Heart right ventricle (tissue), 16 donors: Measurements from ENCODE around the gene PTRH2. TPM values are rescaled to one million over a fixed set of nuclear protein-coding genes. Genes with fewer than 3 reads are reported as not detected.
A peak's percentile ranks its signal among the peaks of the same experiment; 100 is the strongest.

Experiments
- ATAC-seq, 8 donors: fragments of 200-7000 bp; cut with Tn5 transposase; one replicate each; pipeline ENCODE4 v1.9.1; 2020; ENCODE audit warnings: mild to moderate bottlenecking in 8 of 8, moderate library complexity in 8 of 8, moderate number of reproducible peaks in 1 of 8
- DNase-seq, 2 donors: peaks; one replicate each; pipeline ENCODE4 v3.0.0-alpha.2; 2020
- H3K27ac ChIP-seq, 10 donors: fragments of 200-600 bp; sonication (generic) in 2 of 10; one replicate each; pipeline versions ENCODE4 v1.5.0 to v1.8.0; 2020 to 2022; ENCODE audit warnings: mild to moderate bottlenecking in 3 of 10
- H3K27me3 ChIP-seq, 7 donors: fragments of 200-600 bp; one replicate each; pipeline ENCODE4 v1.8.0; 2021 to 2022; ENCODE audit warnings: mild to moderate bottlenecking in 2 of 7
- H3K36me3 ChIP-seq, 9 donors: fragments of 200-600 bp; sonication (generic) in 1 of 9; one replicate each; pipeline versions ENCODE4 v1.5.0 to v1.8.0; 2020 to 2022; ENCODE audit warnings: mild to moderate bottlenecking in 2 of 9
- H3K4me1 ChIP-seq, 9 donors: fragments of 200-600 bp; sonication (generic) in 1 of 9; one replicate each; pipeline versions ENCODE4 v1.5.0 to v1.8.0; 2020 to 2022; ENCODE audit warnings: mild to moderate bottlenecking in 4 of 9
- H3K4me3 ChIP-seq, 10 donors: fragments of 200-600 bp; sonication (generic) in 2 of 10; one replicate each; pipeline versions ENCODE4 v1.5.0 to v1.8.0; 2020 to 2022; ENCODE audit warnings: mild to moderate bottlenecking in 7 of 10, moderate library complexity in 2 of 10
- H3K9me3 ChIP-seq, 11 donors: fragments of 200-600 bp in 10 of 11; sonication (generic) in 2 of 11; one replicate each; pipeline versions ENCODE4 v1.5.0 to v1.8.0; 2013 to 2022; ENCODE audit warnings: mild to moderate bottlenecking in 2 of 11, control low read depth in 1 of 11, moderate library complexity in 1 of 11
- CTCF ChIP-seq, 9 donors: fragments of 200-600 bp; sonication (generic) in 2 of 9; IDR thresholded peaks; one replicate each; pipeline versions ENCODE4 v1.5.0 to v1.8.0; 2021 to 2022; ENCODE audit warnings: antibody characterized with exemption in 9 of 9, mild to moderate bottlenecking in 5 of 9, moderate library complexity in 1 of 9
- WGBS, 2 donors: extraction: QIAGEN DNeasy Blood & Tissue Kit; methylation state at CpG; one replicate each; pipeline ENCODE4 v1.1.7; 2013; ENCODE audit warnings: inconsistent platforms in 1 of 2; 5-methylcytosine and 5-hydroxymethylcytosine counted together
- intact Hi-C, 10 donors: fragments of 100-400 bp; cut with DNase I; formaldehyde crosslinking; loops; one replicate each; pipeline versions ENCODE4 v1.11.1 to v1.14.2; 2022
- polyA plus RNA-seq, 2 donors: library from polyadenylated mRNA; stranded (reverse); fragments of 200-250 nt; gene quantifications; one replicate each; pipeline ENCODE4 v1.2.3, GENCODE V29; 2013
- total RNA-seq, 10 donors: library from RNA; stranded (reverse); fragmentation: NEBNext Ultra II Directional in 3 of 10; extraction: Animal tissue kit (Norgen Biotek cat#: 25700) in 3 of 10; gene quantifications; one replicate each; pipeline versions ENCODE4 v1.2.1 to v1.2.4, GENCODE V29; 2021 to 2023
- donor health status: Arrhythmogenic right ventricular cardiomyopathy.
- donor health status: ischemic (EF 13 %, LVEDD 7.1; RV severe dilation, severe dysfunction).
- donor health status: healthy with polysubstance abuse.
- donor health status: DM: no; HTN: yes; CAD: no.
- donor health status: DM: no; HTN: no; CAD: no.
- donor health status: ischemic (EF 25% LVEDD 6.9; RV normal size, moderate dysfunction).
- donor health status: ischemic (EF 25% LVEDD 5.7; RV mildly dilated, moderate dysfunction).
- donor health status: healthy.
- donor health status: DM: yes; HTN: yes; CAD: no.
- donor health status: Ischemic cardiomyopathy.
- donor health status: ischemic (EF 35%, LVEDD 5.7; RV mildly dilated, moderate dysfunction).
- donor health status: nonischemic (EF 11% LVEDD 7.7; RV severe dilation, severe dysfunction).
- donor health status: DM: yes; HTN: yes; CAD: no.
- donor health status: PGD.
- donor health status: ischemic (EF 29% LVEDD 5.4; RV normal size, mild dysfunction).
- donor health status: nonischemic (EF 23%, LVEDD 6.1; RV moderate dilation, normal function).

The PTRH2 gene
- total and polyA plus RNA-seq, 12 donors: 7.5 to 23.6 (median 9.4) TPM

- Histone ChIP-seq H3K27me3 (no peaks in the 10 kb centered on the region), H3K36me3 (peaks cover 0 to 86% (median 36%) of the 10 kb centered on the region in 9 donors), H3K27ac (no peak overlapping the region), H3K4me1 (peaks cover 0 to 7% (median 0%) of the 10 kb centered on the region in 9 donors), H3K9me3 (no peaks in the 10 kb centered on the region), H3K4me3 (no peak overlapping the region)
- WGBS, 2 donors: 95% methylated on average over 6 of the region's 6 CpGs
- ATAC-seq: peak in 1 of 8 donors; percentile 33
- TF ChIP-seq CTCF (IDR thresholded peaks at IDR 0.05): no peak
- intact Hi-C loops: loop anchor here in 1 of 10 donors (5.0 kb wide), 1 partner anchor 37 kb away; no protein-coding TSS in a partner anchor
- no peak for DNase-seq
These were observed 7.4 kb downstream of the PTRH2 start for GRCh38 chr17:59699786-59700185.

- intact Hi-C loops: loop anchor here in 1 of 10 donors (5.0 kb wide), 1 partner anchor 37 kb away; no protein-coding TSS in a partner anchor
- no peak overlapping the region for H3K4me3 ChIP-seq
These were observed 8.0 kb downstream of the PTRH2 start for GRCh38 chr17:59699218-59699617.

GRCh38 chr17:59698143-59698542 lies 9.1 kb downstream of the PTRH2 start:
- no peak for TF ChIP-seq CTCF (IDR thresholded peaks at IDR 0.05)
- H3K4me1 ChIP-seq: peaks cover 0 to 7% (median 0%) of the 10 kb centered on the region in 9 donors
- H3K27ac ChIP-seq: no peak overlapping the region
- no peaks in the 10 kb centered on the region for H3K9me3 ChIP-seq
- H3K36me3 ChIP-seq: peaks cover 0 to 88% (median 52%) of the 10 kb centered on the region in 9 donors
- intact Hi-C loops: loop anchor here in 1 of 10 donors (5.0 kb wide), 1 partner anchor 36 kb away; no protein-coding TSS in a partner anchor
- ATAC-seq (no peak), DNase-seq (no peak)
- H3K4me3 ChIP-seq: no peak overlapping the region
- no peaks in the 10 kb centered on the region for H3K27me3 ChIP-seq
- WGBS, 2 donors: 78 to 81% methylated on average over 4 of the region's 4 CpGs

More at GRCh38 chr17:59699218-59699617, 8.0 kb downstream of the PTRH2 start:
- no peak overlapping the region for H3K27ac ChIP-seq
- no peak for DNase-seq
- peaks cover 0 to 7% (median 0%) of the 10 kb centered on the region in 9 donors for H3K4me1 ChIP-seq
- no peak for TF ChIP-seq CTCF (IDR thresholded peaks at IDR 0.05)
- H3K27me3 ChIP-seq: no peaks in the 10 kb centered on the region
- H3K9me3 ChIP-seq: no peaks in the 10 kb centered on the region
- 97% methylated on average over 7 of the region's 7 CpGs for WGBS, 2 donors
- ATAC-seq: no peak
- peaks cover 0 to 88% (median 42%) of the 10 kb centered on the region in 9 donors for H3K36me3 ChIP-seq

- Histone ChIP-seq H3K4me1 (peaks cover 0 to 4% (median 0%) of the 10 kb centered on the region in 9 donors), H3K9me3 (no peaks in the 10 kb centered on the region), H3K27me3 (no peaks in the 10 kb centered on the region), H3K36me3 (peaks cover 0 to 91% (median 66%) of the 10 kb centered on the region in 9 donors), H3K4me3 (no peak overlapping the region), H3K27ac (no peak overlapping the region)
- 92 to 94% methylated on average over 2 of the region's 2 CpGs for WGBS, 2 donors
- no peak for TF ChIP-seq CTCF (IDR thresholded peaks at IDR 0.05)
- intact Hi-C loops: loop anchor here in 1 of 10 donors (5.0 kb wide), 1 partner anchor 34 kb away; no protein-coding TSS in a partner anchor
- ATAC-seq: no peak
- DNase-seq: no peak
These were observed 10.4 kb downstream of the PTRH2 start for GRCh38 chr17:59696682-59697277.
